HepG2 (cell line): ENCODE data around the gene MAGIX.

ENCODE experiments used
- PRPF4 ChIP-seq: fragments of 200-400 bp; formaldehyde crosslinking; IDR thresholded peaks from 2 replicates; pipeline ENCODE4 v1.6.1; 2016; ENCODE audit warnings: low read length, low read depth; ENCODE audit not compliant: poor library complexity, severe bottlenecking
- SMARCC2 ChIP-seq: fragments of 450-650 bp; IDR thresholded peaks from 2 replicates; pipeline ENCODE4 v1.6.1; 2017; ENCODE audit warnings: antibody characterized with exemption, mild to moderate bottlenecking
- ZKSCAN8 ChIP-seq: IDR thresholded peaks from 2 replicates; pipeline ENCODE4 v1.6.1; 2016; ENCODE audit warnings: borderline replicate concordance, missing genetic modification reagents, missing compliant biosample characterization
- ZNF274 ChIP-seq: sonication (generic); formaldehyde crosslinking; IDR thresholded peaks from 2 replicates; pipeline ENCODE4 v1.5.1; 2020; ENCODE audit warnings: mild to moderate bottlenecking, missing genetic modification reagents
- TF ChIP-seq, protein P1 (sequence below): sonication (generic); formaldehyde crosslinking; IDR thresholded peaks from 2 replicates; pipeline ENCODE4 v1.5.0; 2020; ENCODE audit warnings: mild to moderate bottlenecking, missing genetic modification reagents, moderate library complexity
- TF ChIP-seq, protein P2 (sequence below): sonication (generic); formaldehyde crosslinking; IDR thresholded peaks from 2 replicates; pipeline ENCODE4 v1.4.0; 2020; ENCODE audit warnings: missing genetic modification reagents
- TF ChIP-seq, protein P3 (sequence below): sonication (generic); formaldehyde crosslinking; conservative IDR thresholded peaks from 2 replicates; pipeline ENCODE4 v1.5.0; 2020; ENCODE audit warnings: missing genetic modification reagents

DNA sequence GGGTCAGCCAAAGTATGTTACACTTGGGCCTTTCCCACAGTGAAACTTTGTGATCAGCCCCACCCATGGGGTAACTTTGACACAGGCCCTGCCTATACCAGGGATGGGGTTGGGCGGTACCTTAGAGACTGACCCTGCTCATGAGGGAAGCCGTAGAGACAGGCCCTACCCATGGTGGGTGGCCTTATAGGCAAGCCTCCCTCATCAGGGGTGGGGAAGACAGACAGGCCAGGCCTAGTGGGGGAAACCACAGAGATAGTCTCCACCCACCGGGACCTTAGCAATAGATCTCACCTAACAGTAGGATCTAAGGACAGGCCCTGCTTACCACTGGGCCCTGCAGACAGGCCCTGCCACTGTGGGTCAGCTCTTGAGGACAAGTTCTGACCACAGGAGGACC, 16.0 kb downstream of the MAGIX start:
- TF ChIP-seq SMARCC2 (no peak), ZKSCAN8 (CRISPR knock-in tag) (no peak), PRPF4 (no peak), ZNF274 (no peak)
- TF ChIP-seq, protein P1, sequence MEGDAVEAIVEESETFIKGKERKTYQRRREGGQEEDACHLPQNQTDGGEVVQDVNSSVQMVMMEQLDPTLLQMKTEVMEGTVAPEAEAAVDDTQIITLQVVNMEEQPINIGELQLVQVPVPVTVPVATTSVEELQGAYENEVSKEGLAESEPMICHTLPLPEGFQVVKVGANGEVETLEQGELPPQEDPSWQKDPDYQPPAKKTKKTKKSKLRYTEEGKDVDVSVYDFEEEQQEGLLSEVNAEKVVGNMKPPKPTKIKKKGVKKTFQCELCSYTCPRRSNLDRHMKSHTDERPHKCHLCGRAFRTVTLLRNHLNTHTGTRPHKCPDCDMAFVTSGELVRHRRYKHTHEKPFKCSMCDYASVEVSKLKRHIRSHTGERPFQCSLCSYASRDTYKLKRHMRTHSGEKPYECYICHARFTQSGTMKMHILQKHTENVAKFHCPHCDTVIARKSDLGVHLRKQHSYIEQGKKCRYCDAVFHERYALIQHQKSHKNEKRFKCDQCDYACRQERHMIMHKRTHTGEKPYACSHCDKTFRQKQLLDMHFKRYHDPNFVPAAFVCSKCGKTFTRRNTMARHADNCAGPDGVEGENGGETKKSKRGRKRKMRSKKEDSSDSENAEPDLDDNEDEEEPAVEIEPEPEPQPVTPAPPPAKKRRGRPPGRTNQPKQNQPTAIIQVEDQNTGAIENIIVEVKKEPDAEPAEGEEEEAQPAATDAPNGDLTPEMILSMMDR (CRISPR knock-in tag), result no peak
- TF ChIP-seq, protein P2, sequence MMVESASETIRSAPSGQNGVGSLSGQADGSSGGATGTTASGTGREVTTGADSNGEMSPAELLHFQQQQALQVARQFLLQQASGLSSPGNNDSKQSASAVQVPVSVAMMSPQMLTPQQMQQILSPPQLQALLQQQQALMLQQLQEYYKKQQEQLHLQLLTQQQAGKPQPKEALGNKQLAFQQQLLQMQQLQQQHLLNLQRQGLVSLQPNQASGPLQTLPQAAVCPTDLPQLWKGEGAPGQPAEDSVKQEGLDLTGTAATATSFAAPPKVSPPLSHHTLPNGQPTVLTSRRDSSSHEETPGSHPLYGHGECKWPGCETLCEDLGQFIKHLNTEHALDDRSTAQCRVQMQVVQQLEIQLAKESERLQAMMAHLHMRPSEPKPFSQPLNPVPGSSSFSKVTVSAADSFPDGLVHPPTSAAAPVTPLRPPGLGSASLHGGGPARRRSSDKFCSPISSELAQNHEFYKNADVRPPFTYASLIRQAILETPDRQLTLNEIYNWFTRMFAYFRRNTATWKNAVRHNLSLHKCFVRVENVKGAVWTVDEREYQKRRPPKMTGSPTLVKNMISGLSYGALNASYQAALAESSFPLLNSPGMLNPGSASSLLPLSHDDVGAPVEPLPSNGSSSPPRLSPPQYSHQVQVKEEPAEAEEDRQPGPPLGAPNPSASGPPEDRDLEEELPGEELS (CRISPR knock-in tag), result no peak
- TF ChIP-seq, protein P3, sequence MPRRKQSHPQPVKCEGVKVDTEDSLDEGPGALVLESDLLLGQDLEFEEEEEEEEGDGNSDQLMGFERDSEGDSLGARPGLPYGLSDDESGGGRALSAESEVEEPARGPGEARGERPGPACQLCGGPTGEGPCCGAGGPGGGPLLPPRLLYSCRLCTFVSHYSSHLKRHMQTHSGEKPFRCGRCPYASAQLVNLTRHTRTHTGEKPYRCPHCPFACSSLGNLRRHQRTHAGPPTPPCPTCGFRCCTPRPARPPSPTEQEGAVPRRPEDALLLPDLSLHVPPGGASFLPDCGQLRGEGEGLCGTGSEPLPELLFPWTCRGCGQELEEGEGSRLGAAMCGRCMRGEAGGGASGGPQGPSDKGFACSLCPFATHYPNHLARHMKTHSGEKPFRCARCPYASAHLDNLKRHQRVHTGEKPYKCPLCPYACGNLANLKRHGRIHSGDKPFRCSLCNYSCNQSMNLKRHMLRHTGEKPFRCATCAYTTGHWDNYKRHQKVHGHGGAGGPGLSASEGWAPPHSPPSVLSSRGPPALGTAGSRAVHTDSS (CRISPR knock-in tag), result no peak
